GM12878 (cell line): ENCODE data around the gene COL4A1. TPM values are rescaled to one million over a fixed set of nuclear protein-coding genes. Genes with fewer than 3 reads are reported as not detected.

ENCODE experiments used
- ATAC-seq: fragments of 200-7000 bp; cut with Tn5 transposase; 3 replicates; pipeline ENCODE4 v1.9.1; 2020; ENCODE audit warnings: mild to moderate bottlenecking, moderate library complexity
- BruUV-seq: library from RNA; stranded (reverse); fragments of 400-500 nt; replicated peaks from 2 replicates; lab custom pipeline; 2021; lab: Mats Ljungman, UMichigan
- CTCF ChIA-PET: fragments of 300-600 bp; sonication (Branson Sonifier 250); formaldehyde crosslinking; extraction: SDS; loops from one replicate; lab custom pipeline; 2021; ENCODE audit warnings: inconsistent platforms; lab: Yijun Ruan, JAX
- POLR2A ChIA-PET: fragments of 350-600 bp; formaldehyde crosslinking; extraction: SDS; loops from one replicate; lab custom pipeline; 2021; ENCODE audit warnings: inconsistent platforms; lab: Charles Lee
- RAD21 ChIA-PET: fragments of 300-600 bp; sonication (Branson Sonifier 250); formaldehyde crosslinking; loops from one replicate; lab custom pipeline; 2023; ENCODE audit warnings: antibody characterized with exemption; ENCODE audit not compliant: unreplicated experiment; lab: Charles Lee
- SMC1A ChIA-PET: fragments of 300-600 bp; sonication (Branson Sonifier 250); formaldehyde crosslinking; loops from one replicate; lab custom pipeline; 2023; ENCODE audit not compliant: unreplicated experiment, uncharacterized antibody; lab: Charles Lee
- DNase-seq: peaks from one replicate; pipeline ENCODE4 v3.0.0-alpha.2; 2011; ENCODE audit warnings: low read depth, low spot score
- FAIRE-seq: peaks from 3 replicates; lab custom pipeline; 2011; peaks lifted over from hg19 to GRCh38; lab: Jason Lieb, UNC
- H2AFZ ChIP-seq: 2 replicates; pipeline ENCODE4 v1.6.0; 2011; ENCODE audit warnings: low read depth, low read length, control low read depth; ENCODE audit not compliant: control insufficient read depth
- H3K27ac ChIP-seq: 2 replicates; pipeline ENCODE4 v1.5.1; 2011; ENCODE audit warnings: control low read depth; ENCODE audit not compliant: control insufficient read depth, insufficient read depth
- H3K27me3 ChIP-seq, 2 experiments: replicated peaks in 1 of 2; 2 replicates each; pipeline versions ENCODE4 v1.6.0 to v1.6.1; 2011; ENCODE audit warnings: low read length in 1 of 2; ENCODE audit not compliant: control insufficient read depth in 2 of 2, insufficient read depth in 2 of 2
- H3K36me3 ChIP-seq, 2 experiments: 2 replicates each; pipeline ENCODE4 v1.5.1; 2011; ENCODE audit warnings: low read length in 1 of 2; ENCODE audit not compliant: control insufficient read depth in 2 of 2, insufficient read depth in 2 of 2
- H3K4me1 ChIP-seq: 2 replicates; pipeline ENCODE4 v1.6.1; 2011; ENCODE audit warnings: mild to moderate bottlenecking, low read length, moderate library complexity, mixed read lengths; ENCODE audit not compliant: control insufficient read depth, insufficient read depth
- H3K4me2 ChIP-seq: 2 replicates; pipeline ENCODE4 v1.6.0; 2011; ENCODE audit warnings: control low read depth; ENCODE audit not compliant: control insufficient read depth, insufficient read depth
- H3K4me3 ChIP-seq: fragments of 200-600 bp; sonication (generic); 2 replicates; pipeline ENCODE4 v1.5.1; 2016
- H3K79me2 ChIP-seq: 2 replicates; pipeline ENCODE4 v1.6.0; 2011; ENCODE audit warnings: low read length; ENCODE audit not compliant: control insufficient read depth, insufficient read depth
- H3K9ac ChIP-seq: 2 replicates; pipeline ENCODE4 v1.8.0; 2011; ENCODE audit warnings: low read length, control low read depth, mixed read lengths; ENCODE audit not compliant: control insufficient read depth, insufficient read depth
- H3K9me3 ChIP-seq: replicated peaks from 3 replicates; pipeline ENCODE4 v1.5.1; 2011; ENCODE audit warnings: mild to moderate bottlenecking, low read length; ENCODE audit not compliant: control insufficient read depth, insufficient read depth
- H4K20me1 ChIP-seq: 2 replicates; pipeline ENCODE4 v1.6.0; 2011; ENCODE audit not compliant: control insufficient read depth, insufficient read depth
- CBX3 ChIP-seq: fragments of 200-600 bp; sonication (generic); IDR thresholded peaks from 2 replicates; pipeline ENCODE4 v1.6.1; 2016; ENCODE audit warnings: low read depth, borderline replicate concordance
- CHD2 ChIP-seq: IDR thresholded peaks from 2 replicates; pipeline ENCODE4 v1.6.1; 2011; ENCODE audit warnings: low read depth, low read length, improper control_type of control experiment, borderline replicate concordance
- ESRRA ChIP-seq: IDR thresholded peaks from 2 replicates; pipeline ENCODE4 v1.6.1; 2012; ENCODE audit warnings: mild to moderate bottlenecking, low read length, improper control_type of control experiment
- FOXK2 ChIP-seq: fragments of 450-650 bp; IDR thresholded peaks from 2 replicates; pipeline ENCODE4 v1.6.1; 2017; ENCODE audit warnings: mild to moderate bottlenecking, moderate library complexity
- RAD21 ChIP-seq: IDR thresholded peaks from 2 replicates; pipeline ENCODE4 v1.6.1; 2011; ENCODE audit warnings: mild to moderate bottlenecking, low read depth, low read length, moderate library complexity; ENCODE audit not compliant: insufficient read depth
- RELA ChIP-seq: fragments of 450-650 bp; IDR thresholded peaks from 2 replicates; pipeline ENCODE4 v1.8.0; 2014; ENCODE audit warnings: borderline replicate concordance; ENCODE audit not compliant: partially characterized antibody
- WRNIP1 ChIP-seq: IDR thresholded peaks from 2 replicates; pipeline ENCODE4 v1.6.1; 2011; ENCODE audit warnings: low read depth, low read length, improper control_type of control experiment, borderline replicate concordance
- WGBS: methylation state at CpG from one replicate; pipeline ENCODE4 v1.1.6; 2016; ENCODE audit warnings: low lambda C conversion rate; ENCODE audit not compliant: insufficient replicate concordance, insufficient coverage; ENCODE audit errors: missing lambda C conversion rate; 5-methylcytosine and 5-hydroxymethylcytosine counted together
- in situ Hi-C: fragments of 300-500 bp; cut with MboI; formaldehyde crosslinking; loops from 9 replicates; pipeline ENCODE4 v1.14.3; 2018; ENCODE audit warnings: mixed read lengths
- intact Hi-C: fragments of 100-400 bp; cut with micrococcal nuclease; formaldehyde crosslinking; loops from one replicate; pipeline ENCODE4 v1.14.2; 2022; ENCODE audit not compliant: unreplicated experiment
- polyA plus RNA-seq, 11 experiments: library from polyadenylated mRNA; depleted of rRNA in 4 of 11; unstranded in 6 of 11; stranded (reverse) in 5 of 11; fragments of >200 nt; fragmentation: Nextera tagmentation in 4 of 11; fragmentation: Illumina TruSeq in 1 of 11; extraction: Ambion mirVana in 4 of 11; extraction: Trizol in 1 of 11; gene quantifications; 1 replicate in 1 of 11; 2 replicates in 10 of 11; pipeline versions ENCODE4 v1.2.1 to v1.2.3, GENCODE V29; 2011 to 2016; ENCODE audit warnings: inconsistent platforms in 2 of 11, missing spikeins in 2 of 11, low read depth in 1 of 11
- total RNA-seq, 4 experiments: library from RNA; depleted of rRNA in 3 of 4; stranded (reverse); fragments of >200 nt in 3 of 4; fragmentation: Illumina TruSeq in 1 of 4; extraction: Trizol in 1 of 4; gene quantifications; 2 replicates each; pipeline versions ENCODE4 v1.2.1 to v1.2.3, GENCODE V29; 2013 to 2021
- TF ChIP-seq, protein P1 (sequence below): IDR thresholded peaks from 2 replicates; pipeline ENCODE4 v1.6.1; 2011; ENCODE audit warnings: low read depth, low read length, improper control_type of control experiment, borderline replicate concordance
- TF ChIP-seq, protein P2 (sequence below), 3 experiments: IDR thresholded peaks in 2 of 3; conservative IDR thresholded peaks in 1 of 3; 2 replicates each; pipeline ENCODE4 v1.5.1; 2011; ENCODE audit warnings: low read depth in 3 of 3, low read length in 3 of 3, mild to moderate bottlenecking in 3 of 3, control low read depth in 2 of 3, moderate library complexity in 2 of 3, inconsistent platforms in 1 of 3, mixed read lengths in 1 of 3; ENCODE audit not compliant: control insufficient read depth in 2 of 3, insufficient read depth in 1 of 3; ENCODE audit errors: extremely low read depth in 1 of 3

The COL4A1 gene
- total and polyA plus RNA-seq, 10 of the 15 experiments (the other 5 are each of a cell fraction or from before 2014, with no cell fraction given): 0.07 to 0.31 (median 0.13) TPM; not detected in 6

DNA sequence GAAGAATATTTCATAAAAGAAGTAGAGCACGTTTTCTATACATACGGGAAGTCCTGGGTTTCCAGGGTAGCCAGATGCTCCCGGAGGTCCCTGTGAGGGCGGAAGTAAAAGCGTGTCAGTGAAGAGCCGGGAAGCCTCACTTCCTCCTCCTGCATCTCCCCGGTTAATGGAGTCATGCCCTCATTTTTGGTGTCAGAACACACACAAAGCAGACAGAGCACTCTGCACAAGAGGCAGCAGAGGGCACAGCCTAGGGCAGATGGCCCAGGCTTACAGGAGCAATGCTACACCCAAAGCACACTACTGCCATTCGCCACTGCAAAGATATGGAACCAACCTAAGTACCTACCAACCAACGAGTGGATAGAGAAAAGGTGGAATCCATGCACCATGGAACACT, 94.4 kb downstream of the COL4A1 start:
- no peaks in the 10 kb centered on the region for H4K20me1 ChIP-seq
- 39% methylated on average over 9 of the region's 9 CpGs for WGBS
- no peak overlapping the region for H3K4me2 ChIP-seq
- H3K27ac ChIP-seq: no peak overlapping the region
- intact Hi-C loops (no loop called here), in situ Hi-C loops (no loop called here)
- no peak overlapping the region for H3K9ac ChIP-seq
- ChIA-PET POLR2A (no interaction called here), SMC1A (no interaction called here), RAD21 (no interaction called here), CTCF (no interaction called here)
- no peak for ATAC-seq
- no peak overlapping the region for H3K4me3 ChIP-seq
- H3K4me1 ChIP-seq: no peaks in the 10 kb centered on the region
- H3K79me2 ChIP-seq: no peaks in the 10 kb centered on the region
- no peak for FAIRE-seq
- no peak overlapping the region for H2AFZ ChIP-seq
- TF ChIP-seq ESRRA (no peak), RELA (no peak), CHD2 (no peak), WRNIP1 (no peak), RAD21 (no peak), FOXK2 (no peak), CBX3 (no peak)
- TF ChIP-seq, protein P1, sequence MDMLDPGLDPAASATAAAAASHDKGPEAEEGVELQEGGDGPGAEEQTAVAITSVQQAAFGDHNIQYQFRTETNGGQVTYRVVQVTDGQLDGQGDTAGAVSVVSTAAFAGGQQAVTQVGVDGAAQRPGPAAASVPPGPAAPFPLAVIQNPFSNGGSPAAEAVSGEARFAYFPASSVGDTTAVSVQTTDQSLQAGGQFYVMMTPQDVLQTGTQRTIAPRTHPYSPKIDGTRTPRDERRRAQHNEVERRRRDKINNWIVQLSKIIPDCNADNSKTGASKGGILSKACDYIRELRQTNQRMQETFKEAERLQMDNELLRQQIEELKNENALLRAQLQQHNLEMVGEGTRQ: no peak
- TF ChIP-seq, protein P2, sequence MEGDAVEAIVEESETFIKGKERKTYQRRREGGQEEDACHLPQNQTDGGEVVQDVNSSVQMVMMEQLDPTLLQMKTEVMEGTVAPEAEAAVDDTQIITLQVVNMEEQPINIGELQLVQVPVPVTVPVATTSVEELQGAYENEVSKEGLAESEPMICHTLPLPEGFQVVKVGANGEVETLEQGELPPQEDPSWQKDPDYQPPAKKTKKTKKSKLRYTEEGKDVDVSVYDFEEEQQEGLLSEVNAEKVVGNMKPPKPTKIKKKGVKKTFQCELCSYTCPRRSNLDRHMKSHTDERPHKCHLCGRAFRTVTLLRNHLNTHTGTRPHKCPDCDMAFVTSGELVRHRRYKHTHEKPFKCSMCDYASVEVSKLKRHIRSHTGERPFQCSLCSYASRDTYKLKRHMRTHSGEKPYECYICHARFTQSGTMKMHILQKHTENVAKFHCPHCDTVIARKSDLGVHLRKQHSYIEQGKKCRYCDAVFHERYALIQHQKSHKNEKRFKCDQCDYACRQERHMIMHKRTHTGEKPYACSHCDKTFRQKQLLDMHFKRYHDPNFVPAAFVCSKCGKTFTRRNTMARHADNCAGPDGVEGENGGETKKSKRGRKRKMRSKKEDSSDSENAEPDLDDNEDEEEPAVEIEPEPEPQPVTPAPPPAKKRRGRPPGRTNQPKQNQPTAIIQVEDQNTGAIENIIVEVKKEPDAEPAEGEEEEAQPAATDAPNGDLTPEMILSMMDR (IDR thresholded peaks at IDR 0.05 in 2 of 3, conservative IDR thresholded peaks at IDR 0.05 in 1 of 3; ENCODE audit: control insufficient read depth in 2 of 3, extremely low read depth in 1 of 3, insufficient read depth in 1 of 3, low read depth in 3 of 3, low read length in 3 of 3): no peak
- no TSS peak for BruUV-seq
- H3K27me3 ChIP-seq: peaks cover 0 to 5% of the 10 kb centered on the region in 2 experiments; a peak in 2 of 4 replicates
- no peaks in the 10 kb centered on the region for H3K36me3 ChIP-seq
- no peak for DNase-seq
- no peaks in the 10 kb centered on the region for H3K9me3 ChIP-seq
